ENCODE measurements around the gene MUC4.

DNA sequence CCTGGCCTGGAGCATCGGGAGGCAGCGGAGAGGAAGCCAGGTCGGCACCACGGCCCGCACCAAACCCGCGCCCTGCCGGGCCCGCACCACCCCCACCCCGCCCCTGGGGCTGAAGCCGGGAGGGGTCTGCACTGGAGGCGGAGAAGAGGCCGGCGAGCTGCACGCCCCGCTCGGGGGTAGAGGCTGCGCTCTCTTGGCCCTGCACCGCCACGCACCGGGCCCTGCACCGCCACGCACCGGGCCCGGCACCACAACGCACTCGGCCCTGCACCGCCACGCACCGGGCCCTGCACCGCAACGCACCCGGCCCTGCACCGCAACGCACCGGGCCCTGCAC, 49.5 kb downstream of the MUC4 start:
- TF ChIP-seq, protein P1, sequence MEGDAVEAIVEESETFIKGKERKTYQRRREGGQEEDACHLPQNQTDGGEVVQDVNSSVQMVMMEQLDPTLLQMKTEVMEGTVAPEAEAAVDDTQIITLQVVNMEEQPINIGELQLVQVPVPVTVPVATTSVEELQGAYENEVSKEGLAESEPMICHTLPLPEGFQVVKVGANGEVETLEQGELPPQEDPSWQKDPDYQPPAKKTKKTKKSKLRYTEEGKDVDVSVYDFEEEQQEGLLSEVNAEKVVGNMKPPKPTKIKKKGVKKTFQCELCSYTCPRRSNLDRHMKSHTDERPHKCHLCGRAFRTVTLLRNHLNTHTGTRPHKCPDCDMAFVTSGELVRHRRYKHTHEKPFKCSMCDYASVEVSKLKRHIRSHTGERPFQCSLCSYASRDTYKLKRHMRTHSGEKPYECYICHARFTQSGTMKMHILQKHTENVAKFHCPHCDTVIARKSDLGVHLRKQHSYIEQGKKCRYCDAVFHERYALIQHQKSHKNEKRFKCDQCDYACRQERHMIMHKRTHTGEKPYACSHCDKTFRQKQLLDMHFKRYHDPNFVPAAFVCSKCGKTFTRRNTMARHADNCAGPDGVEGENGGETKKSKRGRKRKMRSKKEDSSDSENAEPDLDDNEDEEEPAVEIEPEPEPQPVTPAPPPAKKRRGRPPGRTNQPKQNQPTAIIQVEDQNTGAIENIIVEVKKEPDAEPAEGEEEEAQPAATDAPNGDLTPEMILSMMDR (IDR thresholded peaks at IDR 0.05 in 4 of 5, conservative IDR thresholded peaks at IDR 0.05 in 1 of 5) = no peak
- no peak for TF ChIP-seq POLR2A (IDR thresholded peaks at IDR 0.05)

Data from gastrocnemius medialis (tissue), 4 donors.